Measurements from ENCODE around the gene ACP5. TPM values are rescaled to one million over a fixed set of nuclear protein-coding genes. Genes with fewer than 3 reads are reported as not detected.

ACP5 gene
- total and polyA plus RNA-seq, 10 of the 15 experiments (the other 5 are each of a cell fraction or from before 2014, with no cell fraction given): 1.0 to 73.4 (median 36.8) TPM

- peak; percentile 59 for TF ChIP-seq SKIL (IDR thresholded peaks at IDR 0.05; ENCODE audit: low read depth, poor library complexity, severe bottlenecking)
- TF ChIP-seq CHD4 (IDR thresholded peaks at IDR 0.05): no peak
- TF ChIP-seq KAT2A (conservative IDR thresholded peaks at IDR 0.05; ENCODE audit: control insufficient read depth, low read depth, low read length): no peak
- TF ChIP-seq DPF2 (IDR thresholded peaks at IDR 0.05): peak; percentile 42; the same call in 1 of the 2 replicates
- no peak for TF ChIP-seq YBX1 (IDR thresholded peaks at IDR 0.05)
- TF ChIP-seq BHLHE40 (IDR thresholded peaks at IDR 0.05; ENCODE audit: borderline replicate concordance in 1 of 2, low read depth in 2 of 2, low read length in 1 of 2): peak in 1 of 2 experiments; percentile 84; a peak in 2 of 4 replicates
- TF ChIP-seq TCF3 (IDR thresholded peaks at IDR 0.05; ENCODE audit: borderline replicate concordance, insufficient read depth, low read depth, low read length): 0 out of 2 replicates have a peak, but pooled peaks have one; percentile 40
- TF ChIP-seq ATF7 (IDR thresholded peaks at IDR 0.05; ENCODE audit: low read depth): no peak
- TF ChIP-seq JUNB (IDR thresholded peaks at IDR 0.05): no peak
- TF ChIP-seq POLR2AphosphoS2 (IDR thresholded peaks at IDR 0.05; ENCODE audit: low read depth, low read length): no peak
- peak; percentile 86; the same call in 1 of the 2 replicates for TF ChIP-seq ESRRA (IDR thresholded peaks at IDR 0.05; ENCODE audit: low read length)
- no peak for TF ChIP-seq WRNIP1 (IDR thresholded peaks at IDR 0.05; ENCODE audit: borderline replicate concordance, low read depth, low read length)
Measured at GRCh38 chr19:11528551-11529341, 48.7 kb downstream of the ACP5 start, which contains the start of gene ECSIT (continued).

Other genes with a start within 250 kb of the ACP5 start
Only the 7 nearest of the 19 such genes appear.
- 95.5 and 99.3 TPM in 2 replicates for gene PRKCSH, start 142.0 kb downstream of the ACP5 start, total RNA-seq (2014; rRNA removed)
- 37.9 and 40.5 TPM in 2 replicates for gene PRKCSH, start 142.0 kb downstream of the ACP5 start, total RNA-seq (2014; rRNA removed; fragmentation: Illumina TruSeq; extraction: Trizol)
- gene PRKCSH, start 142.0 kb downstream of the ACP5 start, total RNA-seq (2021): 271 and 280 TPM in 2 replicates
- 31.5 and 42.0 TPM in 2 replicates for gene PRKCSH, start 142.0 kb downstream of the ACP5 start, polyA plus RNA-seq (2011; rRNA removed)
- 60.5 and 97.4 TPM in 2 replicates for gene PRKCSH, start 142.0 kb downstream of the ACP5 start, polyA plus RNA-seq (2014; fragmentation: Illumina TruSeq; extraction: Trizol)
- 1 to 10 TPM; 1.1 to 5.2 TPM for gene PRKCSH, start 142.0 kb downstream of the ACP5 start, polyA plus RNA-seq (2014; fragmentation: Nextera tagmentation; extraction: Ambion mirVana)
- 110 and 125 TPM in 2 replicates for gene PRKCSH, start 142.0 kb downstream of the ACP5 start, polyA plus RNA-seq (2014; rRNA removed)
- 10 to 100 TPM; 42.0 to 46.1 TPM for gene PRKCSH, start 142.0 kb downstream of the ACP5 start, polyA plus RNA-seq (2016; fragmentation: Nextera tagmentation; extraction: Ambion mirVana)
- gene ELAVL3, start 96.6 kb downstream of the ACP5 start, total RNA-seq (2014; rRNA removed): under 0.01 TPM in 1 of 2 replicates, not detected in the other
- not detected in 2 replicates for gene ELAVL3, start 96.6 kb downstream of the ACP5 start, total RNA-seq (2014; rRNA removed; fragmentation: Illumina TruSeq; extraction: Trizol)
- not detected in 2 replicates for gene ELAVL3, start 96.6 kb downstream of the ACP5 start, total RNA-seq (2021)
- gene ELAVL3, start 96.6 kb downstream of the ACP5 start, polyA plus RNA-seq (2011; rRNA removed): not detected in 2 replicates
- gene ELAVL3, start 96.6 kb downstream of the ACP5 start, polyA plus RNA-seq (2014; fragmentation: Illumina TruSeq; extraction: Trizol): 0.01 TPM in 1 of 2 replicates, not detected in the other
- not detected for gene ELAVL3, start 96.6 kb downstream of the ACP5 start, polyA plus RNA-seq (2014; fragmentation: Nextera tagmentation; extraction: Ambion mirVana)
- 0.06 TPM in 1 of 2 replicates, not detected in the other for gene ELAVL3, start 96.6 kb downstream of the ACP5 start, polyA plus RNA-seq (2014; rRNA removed)
- gene ELAVL3, start 96.6 kb downstream of the ACP5 start, polyA plus RNA-seq (2016; fragmentation: Nextera tagmentation; extraction: Ambion mirVana): under 1 TPM in 1 of 2 experiments, not detected in 1; 0.05 TPM
- gene ZNF653, start 71.8 kb downstream of the ACP5 start, total RNA-seq (2014; rRNA removed): 6.8 and 7.2 TPM in 2 replicates
- gene ZNF653, start 71.8 kb downstream of the ACP5 start, total RNA-seq (2014; rRNA removed; fragmentation: Illumina TruSeq; extraction: Trizol): 4.3 and 5.2 TPM in 2 replicates
- gene ZNF653, start 71.8 kb downstream of the ACP5 start, total RNA-seq (2021): 9.5 and 10.0 TPM in 2 replicates
- 9.5 and 13.2 TPM in 2 replicates for gene ZNF653, start 71.8 kb downstream of the ACP5 start, polyA plus RNA-seq (2011; rRNA removed)
- gene ZNF653, start 71.8 kb downstream of the ACP5 start, polyA plus RNA-seq (2014; fragmentation: Illumina TruSeq; extraction: Trizol): 1.8 and 6.2 TPM in 2 replicates
- gene ZNF653, start 71.8 kb downstream of the ACP5 start, polyA plus RNA-seq (2014; fragmentation: Nextera tagmentation; extraction: Ambion mirVana): not detected
- 8.1 and 11.2 TPM in 2 replicates for gene ZNF653, start 71.8 kb downstream of the ACP5 start, polyA plus RNA-seq (2014; rRNA removed)
- gene ZNF653, start 71.8 kb downstream of the ACP5 start, polyA plus RNA-seq (2016; fragmentation: Nextera tagmentation; extraction: Ambion mirVana): 1 to 10 TPM; 2.2 to 2.8 TPM
- 56.8 and 59.6 TPM in 2 replicates for gene ECSIT, start 48.5 kb downstream of the ACP5 start, total RNA-seq (2014; rRNA removed)
- 20.0 and 24.0 TPM in 2 replicates for gene ECSIT, start 48.5 kb downstream of the ACP5 start, total RNA-seq (2014; rRNA removed; fragmentation: Illumina TruSeq; extraction: Trizol)
- gene ECSIT, start 48.5 kb downstream of the ACP5 start, total RNA-seq (2021): 52.7 and 54.6 TPM in 2 replicates
- 23.9 and 46.7 TPM in 2 replicates for gene ECSIT, start 48.5 kb downstream of the ACP5 start, polyA plus RNA-seq (2011; rRNA removed)
- gene ECSIT, start 48.5 kb downstream of the ACP5 start, polyA plus RNA-seq (2014; fragmentation: Illumina TruSeq; extraction: Trizol): 5.7 and 24.0 TPM in 2 replicates
- gene ECSIT, start 48.5 kb downstream of the ACP5 start, polyA plus RNA-seq (2014; fragmentation: Nextera tagmentation; extraction: Ambion mirVana): 1 to 10 TPM; 1.0 to 4.9 TPM
- 40.3 and 50.2 TPM in 2 replicates for gene ECSIT, start 48.5 kb downstream of the ACP5 start, polyA plus RNA-seq (2014; rRNA removed)
- gene ECSIT, start 48.5 kb downstream of the ACP5 start, polyA plus RNA-seq (2016; fragmentation: Nextera tagmentation; extraction: Ambion mirVana): 10 to 100 TPM; 42.3 to 43.6 TPM
- gene CNN1, start 38.8 kb downstream of the ACP5 start, total RNA-seq (2014; rRNA removed): 0.40 and 0.71 TPM in 2 replicates
- 0.31 and 0.46 TPM in 2 replicates for gene CNN1, start 38.8 kb downstream of the ACP5 start, total RNA-seq (2014; rRNA removed; fragmentation: Illumina TruSeq; extraction: Trizol)
- gene CNN1, start 38.8 kb downstream of the ACP5 start, total RNA-seq (2021): 0.44 and 0.48 TPM in 2 replicates
- gene CNN1, start 38.8 kb downstream of the ACP5 start, polyA plus RNA-seq (2011; rRNA removed): 0.15 and 0.19 TPM in 2 replicates
- 0.19 TPM in 1 of 2 replicates, not detected in the other for gene CNN1, start 38.8 kb downstream of the ACP5 start, polyA plus RNA-seq (2014; fragmentation: Illumina TruSeq; extraction: Trizol)
- under 1 TPM; 0.03 to 0.04 TPM for gene CNN1, start 38.8 kb downstream of the ACP5 start, polyA plus RNA-seq (2014; fragmentation: Nextera tagmentation; extraction: Ambion mirVana)
- 0.22 and 0.55 TPM in 2 replicates for gene CNN1, start 38.8 kb downstream of the ACP5 start, polyA plus RNA-seq (2014; rRNA removed)
- gene CNN1, start 38.8 kb downstream of the ACP5 start, polyA plus RNA-seq (2016; fragmentation: Nextera tagmentation; extraction: Ambion mirVana): under 1 TPM in 1 of 2 experiments, not detected in 1; 0.58 TPM
- 75.7 and 81.2 TPM in 2 replicates for gene ELOF1, start 18.4 kb downstream of the ACP5 start, total RNA-seq (2014; rRNA removed)
- gene ELOF1, start 18.4 kb downstream of the ACP5 start, total RNA-seq (2014; rRNA removed; fragmentation: Illumina TruSeq; extraction: Trizol): 89.0 and 98.0 TPM in 2 replicates
- 85.1 and 88.2 TPM in 2 replicates for gene ELOF1, start 18.4 kb downstream of the ACP5 start, total RNA-seq (2021)
- gene ELOF1, start 18.4 kb downstream of the ACP5 start, polyA plus RNA-seq (2011; rRNA removed): 24.6 and 37.9 TPM in 2 replicates
- gene ELOF1, start 18.4 kb downstream of the ACP5 start, polyA plus RNA-seq (2014; fragmentation: Illumina TruSeq; extraction: Trizol): 56.3 and 97.7 TPM in 2 replicates
- 10 to 100 TPM; 11.7 to 28.6 TPM for gene ELOF1, start 18.4 kb downstream of the ACP5 start, polyA plus RNA-seq (2014; fragmentation: Nextera tagmentation; extraction: Ambion mirVana)
- gene ELOF1, start 18.4 kb downstream of the ACP5 start, polyA plus RNA-seq (2014; rRNA removed): 106 and 127 TPM in 2 replicates
- 100 to 1,000 TPM; 118 to 124 TPM for gene ELOF1, start 18.4 kb downstream of the ACP5 start, polyA plus RNA-seq (2016; fragmentation: Nextera tagmentation; extraction: Ambion mirVana)
- 10.9 and 12.5 TPM in 2 replicates for gene ZNF627, start 19.8 kb upstream of the ACP5 start, total RNA-seq (2014; rRNA removed)
- 13.6 and 14.1 TPM in 2 replicates for gene ZNF627, start 19.8 kb upstream of the ACP5 start, total RNA-seq (2014; rRNA removed; fragmentation: Illumina TruSeq; extraction: Trizol)
- 9.8 and 10.3 TPM in 2 replicates for gene ZNF627, start 19.8 kb upstream of the ACP5 start, total RNA-seq (2021)
- gene ZNF627, start 19.8 kb upstream of the ACP5 start, polyA plus RNA-seq (2011; rRNA removed): 13.7 and 19.8 TPM in 2 replicates
- gene ZNF627, start 19.8 kb upstream of the ACP5 start, polyA plus RNA-seq (2014; fragmentation: Illumina TruSeq; extraction: Trizol): 10.6 and 11.4 TPM in 2 replicates
- gene ZNF627, start 19.8 kb upstream of the ACP5 start, polyA plus RNA-seq (2014; fragmentation: Nextera tagmentation; extraction: Ambion mirVana): 1 to 10 TPM; 5.1 to 5.4 TPM
- gene ZNF627, start 19.8 kb upstream of the ACP5 start, polyA plus RNA-seq (2014; rRNA removed): 4.8 and 6.3 TPM in 2 replicates
- gene ZNF627, start 19.8 kb upstream of the ACP5 start, polyA plus RNA-seq (2016; fragmentation: Nextera tagmentation; extraction: Ambion mirVana): 10 to 100 TPM in 1 of 2 experiments, 1 to 10 TPM in 1; 9.4 to 10.5 TPM